GM23338 (cell line): ENCODE results near the gene NPHP1. TPM values are rescaled to one million over a fixed set of nuclear protein-coding genes. Genes with fewer than 3 reads are reported as not detected.

Source experiments
- ATAC-seq: fragments of 200-7000 bp; cut with Tn5 transposase; 3 replicates; pipeline ENCODE4 v1.9.1; 2020
- DNase-seq: peaks from one replicate; pipeline ENCODE4 v3.0.0-alpha.2; 2015; ENCODE audit warnings: low spot score
- H2AFZ ChIP-seq: fragments of 200-600 bp; sonication (generic); 2 replicates; pipeline ENCODE4 v1.8.0; 2016; ENCODE audit warnings: antibody characterized with exemption, mild to moderate bottlenecking, moderate library complexity
- H3F3A ChIP-seq: fragments of 200-600 bp; sonication (generic); replicated peaks from 2 replicates; pipeline ENCODE4 v1.8.0; 2017; ENCODE audit warnings: antibody characterized with exemption, mixed run types, low read depth
- H3K27ac ChIP-seq: fragments of 200-600 bp; sonication (generic); 2 replicates; pipeline ENCODE4 v1.6.1; 2016; ENCODE audit warnings: low read depth
- H3K27me3 ChIP-seq: fragments of 200-600 bp; sonication (generic); 2 replicates; pipeline ENCODE4 v1.8.0; 2016; ENCODE audit warnings: mild to moderate bottlenecking, mixed run types, moderate library complexity; ENCODE audit not compliant: insufficient read depth
- H3K36me3 ChIP-seq: fragments of 200-600 bp; sonication (generic); 2 replicates; pipeline ENCODE4 v1.8.0; 2016; ENCODE audit warnings: mild to moderate bottlenecking; ENCODE audit not compliant: insufficient read depth
- H3K4me1 ChIP-seq: fragments of 200-600 bp; sonication (generic); 2 replicates; pipeline ENCODE4 v1.8.0; 2016; ENCODE audit warnings: mild to moderate bottlenecking, moderate library complexity; ENCODE audit not compliant: insufficient read depth
- H3K4me2 ChIP-seq: fragments of 200-600 bp; sonication (generic); 2 replicates; pipeline ENCODE4 v1.7.1; 2017; ENCODE audit warnings: mixed run types
- H3K4me3 ChIP-seq: fragments of 200-600 bp; sonication (generic); 2 replicates; pipeline ENCODE4 v1.6.1; 2016; ENCODE audit warnings: mixed run types
- H3K79me2 ChIP-seq: fragments of 200-600 bp; sonication (generic); replicated peaks from 2 replicates; pipeline ENCODE4 v1.8.0; 2017; ENCODE audit warnings: mild to moderate bottlenecking; ENCODE audit not compliant: insufficient read depth
- H3K9me2 ChIP-seq: fragments of 200-600 bp; sonication (generic); 2 replicates; pipeline ENCODE4 v1.8.0; 2017; ENCODE audit not compliant: insufficient read depth
- H4K20me1 ChIP-seq: fragments of 200-600 bp; sonication (generic); replicated peaks from 2 replicates; pipeline ENCODE4 v1.8.0; 2017; ENCODE audit warnings: mild to moderate bottlenecking; ENCODE audit not compliant: insufficient read depth
- H3K27ac Mint-ChIP-seq: 2 replicates; pipeline ENCODE4 v1.8.0; 2020; ENCODE audit warnings: inconsistent platforms, mild to moderate bottlenecking, moderate library complexity, mixed read lengths
- H3K27me3 Mint-ChIP-seq: 3 replicates; pipeline ENCODE4 v1.8.0; 2022; ENCODE audit warnings: low read depth, mild to moderate bottlenecking, moderate library complexity, mixed read lengths, inconsistent platforms; ENCODE audit not compliant: insufficient read depth, poor library complexity
- H3K36me3 Mint-ChIP-seq: 3 replicates; pipeline ENCODE4 v1.8.0; 2021; ENCODE audit warnings: low read depth, mild to moderate bottlenecking, inconsistent platforms, moderate library complexity, mixed read lengths
- H3K4me1 Mint-ChIP-seq: 3 replicates; pipeline ENCODE4 v1.8.0; 2020; ENCODE audit warnings: mild to moderate bottlenecking, inconsistent platforms, mixed read lengths
- H3K4me3 Mint-ChIP-seq: 3 replicates; pipeline ENCODE4 v1.8.0; 2021; ENCODE audit warnings: moderate library complexity, mild to moderate bottlenecking, inconsistent platforms, mixed read lengths
- H3K9me3 Mint-ChIP-seq: 3 replicates; pipeline ENCODE4 v1.8.0; 2020; ENCODE audit warnings: moderate library complexity, mild to moderate bottlenecking, inconsistent platforms, mixed read lengths
- CREB1 ChIP-seq: fragments of 250-450 bp; sonication (Bioruptor Pico); IDR thresholded peaks from 2 replicates; pipeline ENCODE4 v1.5.0; 2020; ENCODE audit warnings: low read depth, mild to moderate bottlenecking, moderate library complexity
- CTCF ChIP-seq, 2 experiments: fragments of 200-600 bp in 1 of 2; sonication (generic) in 1 of 2; conservative IDR thresholded peaks; 2 replicates each; pipeline versions ENCODE4 v1.5.1 to v1.6.1; 2016 to 2017; ENCODE audit warnings: antibody characterized with exemption in 2 of 2, low read depth in 2 of 2, mild to moderate bottlenecking in 2 of 2, moderate library complexity in 1 of 2
- EZH2 ChIP-seq: fragments of 200-600 bp; sonication (generic); IDR thresholded peaks from one replicate; pipeline ENCODE4 v1.8.0; 2017; ENCODE audit warnings: antibody characterized with exemption, mild to moderate bottlenecking, low read depth; ENCODE audit not compliant: unreplicated experiment
- EZH2phosphoT487 ChIP-seq: fragments of 200-600 bp; sonication (generic); IDR thresholded peaks from one replicate; pipeline ENCODE4 v1.8.1; 2018; ENCODE audit warnings: antibody characterized with exemption; ENCODE audit not compliant: unreplicated experiment
- JUNB ChIP-seq: IDR thresholded peaks from one replicate; pipeline ENCODE4 v1.6.1; 2016; ENCODE audit warnings: antibody characterized with exemption; ENCODE audit not compliant: unreplicated experiment
- NANOG ChIP-seq: IDR thresholded peaks from 2 replicates; pipeline ENCODE4 v1.6.1; 2016; ENCODE audit warnings: antibody characterized with exemption, borderline replicate concordance
- POLR2AphosphoS5 ChIP-seq: IDR thresholded peaks from 2 replicates; pipeline ENCODE4 v1.6.1; 2016; ENCODE audit warnings: antibody characterized with exemption, low read depth
- STAT1 ChIP-seq: IDR thresholded peaks from one replicate; pipeline ENCODE4 v1.6.1; 2016; ENCODE audit warnings: antibody characterized with exemption; ENCODE audit not compliant: unreplicated experiment
- ZNF114 ChIP-seq: fragments of 250-450 bp; sonication (Bioruptor Pico); IDR thresholded peaks from 2 replicates; pipeline ENCODE4 v1.5.0; 2020; ENCODE audit warnings: mild to moderate bottlenecking, moderate library complexity
- ZNF331 ChIP-seq: fragments of 250-450 bp; sonication (Bioruptor Pico); IDR thresholded peaks from 2 replicates; pipeline ENCODE4 v1.5.0; 2020; ENCODE audit warnings: low read depth, mild to moderate bottlenecking, moderate library complexity
- polyA plus RNA-seq: library from polyadenylated mRNA; unstranded; fragments of >200 nt; fragmentation: Nextera tagmentation; extraction: Ambion mirVana; gene quantifications from 2 replicates; pipeline ENCODE4 v1.2.1, GENCODE V29; 2016
- total RNA-seq: library from RNA; depleted of rRNA; stranded (reverse); fragments of >200 nt; shearing (Covaris generic); gene quantifications from 2 replicates; pipeline ENCODE4 v1.2.3, GENCODE V29; 2014
- TF ChIP-seq, protein P1 (sequence below): IDR thresholded peaks from 2 replicates; pipeline ENCODE4 v1.6.1; 2016; ENCODE audit warnings: antibody characterized with exemption
- TF ChIP-seq, protein P2 (sequence below): fragments of 250-450 bp; sonication (Bioruptor Pico); IDR thresholded peaks from 2 replicates; pipeline ENCODE4 v1.5.0; 2020; ENCODE audit warnings: mild to moderate bottlenecking, moderate library complexity

The NPHP1 gene
- total and polyA plus RNA-seq, 2 experiments from 2014 or later, result 4.6 to 10.0 TPM

DNA sequence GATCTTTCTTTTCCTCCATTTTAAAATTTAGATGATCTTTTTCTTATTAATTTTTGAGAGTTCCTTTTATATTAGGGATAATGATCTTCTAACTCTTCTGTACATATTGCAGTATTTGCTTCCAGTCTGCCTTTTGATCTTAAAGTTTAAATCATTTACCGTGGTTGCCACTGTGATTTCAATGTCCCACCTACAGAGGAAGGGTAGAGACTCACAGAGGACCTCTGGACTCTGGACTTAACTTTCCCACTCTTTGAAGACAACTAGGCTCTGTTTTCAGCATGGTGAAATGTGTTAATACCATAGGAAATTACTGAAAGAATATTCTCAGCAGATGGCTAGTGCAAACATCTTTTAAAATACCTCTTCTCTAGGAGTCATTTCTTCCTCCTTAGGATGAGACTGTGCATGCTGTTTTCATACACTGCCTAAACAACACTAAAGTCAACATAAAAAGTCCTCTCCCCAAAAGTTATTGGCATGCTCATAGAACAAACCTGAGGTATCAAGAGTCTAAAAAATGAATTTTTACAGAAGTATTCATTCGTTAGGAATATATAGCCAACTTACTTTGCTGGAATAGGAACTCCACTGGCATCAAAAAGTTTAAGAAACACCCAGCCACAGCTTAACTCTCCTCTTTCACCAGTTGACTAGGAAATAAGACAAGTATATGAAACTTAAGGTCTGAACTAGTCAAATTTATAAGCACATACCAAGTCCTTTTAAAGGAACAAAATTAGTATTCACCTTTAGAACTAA is 58.4 kb downstream of the NPHP1 start:
- Histone ChIP-seq H3K4me3 (no peak overlapping the region), H2AFZ (no peak overlapping the region), H3K36me3 (no peaks in the 10 kb centered on the region), H3F3A (no peaks in the 10 kb centered on the region), H3K27me3 (no peaks in the 10 kb centered on the region), H3K27ac (no peak overlapping the region), H4K20me1 (no peaks in the 10 kb centered on the region), H3K9me2 (no peaks in the 10 kb centered on the region), H3K4me1 (no peaks in the 10 kb centered on the region), H3K4me2 (no peak overlapping the region), H3K79me2 (no peaks in the 10 kb centered on the region)
- no peaks in the 10 kb centered on the region for H3K4me1 Mint-ChIP-seq
- H3K36me3 Mint-ChIP-seq, result peaks cover 3% of the 10 kb centered on the region
- DNase-seq, result no peak
- ATAC-seq, result no peak
- no peak overlapping the region for H3K27ac Mint-ChIP-seq
- H3K4me3 Mint-ChIP-seq, result no peak overlapping the region
- H3K27me3 Mint-ChIP-seq, result no peaks in the 10 kb centered on the region
- no peak for TF ChIP-seq EZH2
- no peak for TF ChIP-seq ZNF331 (CRISPR knock-in tag)
- H3K9me3 Mint-ChIP-seq, result peaks cover 10% of the 10 kb centered on the region

DNA sequence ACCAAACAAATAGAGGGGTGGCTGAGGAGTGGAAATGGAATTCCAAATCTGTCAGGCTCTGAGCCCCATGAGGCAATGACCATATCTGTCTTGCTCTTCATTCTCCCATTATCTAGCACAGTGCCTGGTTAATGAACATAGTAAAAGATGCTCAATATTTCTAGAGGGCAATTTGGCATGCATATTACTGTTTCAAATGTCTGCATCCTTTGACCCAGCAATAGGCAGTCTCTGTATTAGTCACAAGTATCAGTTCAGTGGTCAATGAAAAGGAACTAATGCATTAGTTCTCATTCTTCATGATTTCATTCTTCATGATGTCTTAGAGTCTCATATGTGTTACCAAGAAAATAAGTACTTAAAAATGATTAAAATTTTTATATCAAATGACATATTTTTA is 60.8 kb downstream of the NPHP1 start:
- Mint-ChIP-seq H3K36me3 (peaks cover 3% of the 10 kb centered on the region), H3K27ac (no peak overlapping the region), H3K4me1 (no peaks in the 10 kb centered on the region), H3K9me3 (peaks cover 10% of the 10 kb centered on the region), H3K4me3 (no peak overlapping the region), H3K27me3 (no peaks in the 10 kb centered on the region)
- no peak overlapping the region for H3K27ac ChIP-seq
- no peaks in the 10 kb centered on the region for H3K4me1 ChIP-seq
- H3K4me2 ChIP-seq, result no peak overlapping the region
- H3K79me2 ChIP-seq, result no peaks in the 10 kb centered on the region
- H3K4me3 ChIP-seq, result no peak overlapping the region
- H3F3A ChIP-seq, result no peaks in the 10 kb centered on the region
- H3K9me2 ChIP-seq, result no peaks in the 10 kb centered on the region
- no peak for DNase-seq
- H4K20me1 ChIP-seq, result no peaks in the 10 kb centered on the region
- ATAC-seq, result no peak
- H3K27me3 ChIP-seq, result no peaks in the 10 kb centered on the region
- no peak overlapping the region for H2AFZ ChIP-seq
- no peaks in the 10 kb centered on the region for H3K36me3 ChIP-seq
- TF ChIP-seq STAT1 (no peak), ZNF114 (no peak), EZH2 (no peak), CREB1 (CRISPR knock-in tag) (no peak), ZNF331 (CRISPR knock-in tag) (no peak), CTCF (conservative IDR thresholded peaks at IDR 0.05; ENCODE audit: low read depth in 2 of 2) (no peak), NANOG (no peak), EZH2phosphoT487 (no peak), JUNB (no peak), POLR2AphosphoS5 (no peak)
- TF ChIP-seq, protein P1, sequence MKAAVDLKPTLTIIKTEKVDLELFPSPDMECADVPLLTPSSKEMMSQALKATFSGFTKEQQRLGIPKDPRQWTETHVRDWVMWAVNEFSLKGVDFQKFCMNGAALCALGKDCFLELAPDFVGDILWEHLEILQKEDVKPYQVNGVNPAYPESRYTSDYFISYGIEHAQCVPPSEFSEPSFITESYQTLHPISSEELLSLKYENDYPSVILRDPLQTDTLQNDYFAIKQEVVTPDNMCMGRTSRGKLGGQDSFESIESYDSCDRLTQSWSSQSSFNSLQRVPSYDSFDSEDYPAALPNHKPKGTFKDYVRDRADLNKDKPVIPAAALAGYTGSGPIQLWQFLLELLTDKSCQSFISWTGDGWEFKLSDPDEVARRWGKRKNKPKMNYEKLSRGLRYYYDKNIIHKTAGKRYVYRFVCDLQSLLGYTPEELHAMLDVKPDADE, result no peak
- TF ChIP-seq, protein P2, sequence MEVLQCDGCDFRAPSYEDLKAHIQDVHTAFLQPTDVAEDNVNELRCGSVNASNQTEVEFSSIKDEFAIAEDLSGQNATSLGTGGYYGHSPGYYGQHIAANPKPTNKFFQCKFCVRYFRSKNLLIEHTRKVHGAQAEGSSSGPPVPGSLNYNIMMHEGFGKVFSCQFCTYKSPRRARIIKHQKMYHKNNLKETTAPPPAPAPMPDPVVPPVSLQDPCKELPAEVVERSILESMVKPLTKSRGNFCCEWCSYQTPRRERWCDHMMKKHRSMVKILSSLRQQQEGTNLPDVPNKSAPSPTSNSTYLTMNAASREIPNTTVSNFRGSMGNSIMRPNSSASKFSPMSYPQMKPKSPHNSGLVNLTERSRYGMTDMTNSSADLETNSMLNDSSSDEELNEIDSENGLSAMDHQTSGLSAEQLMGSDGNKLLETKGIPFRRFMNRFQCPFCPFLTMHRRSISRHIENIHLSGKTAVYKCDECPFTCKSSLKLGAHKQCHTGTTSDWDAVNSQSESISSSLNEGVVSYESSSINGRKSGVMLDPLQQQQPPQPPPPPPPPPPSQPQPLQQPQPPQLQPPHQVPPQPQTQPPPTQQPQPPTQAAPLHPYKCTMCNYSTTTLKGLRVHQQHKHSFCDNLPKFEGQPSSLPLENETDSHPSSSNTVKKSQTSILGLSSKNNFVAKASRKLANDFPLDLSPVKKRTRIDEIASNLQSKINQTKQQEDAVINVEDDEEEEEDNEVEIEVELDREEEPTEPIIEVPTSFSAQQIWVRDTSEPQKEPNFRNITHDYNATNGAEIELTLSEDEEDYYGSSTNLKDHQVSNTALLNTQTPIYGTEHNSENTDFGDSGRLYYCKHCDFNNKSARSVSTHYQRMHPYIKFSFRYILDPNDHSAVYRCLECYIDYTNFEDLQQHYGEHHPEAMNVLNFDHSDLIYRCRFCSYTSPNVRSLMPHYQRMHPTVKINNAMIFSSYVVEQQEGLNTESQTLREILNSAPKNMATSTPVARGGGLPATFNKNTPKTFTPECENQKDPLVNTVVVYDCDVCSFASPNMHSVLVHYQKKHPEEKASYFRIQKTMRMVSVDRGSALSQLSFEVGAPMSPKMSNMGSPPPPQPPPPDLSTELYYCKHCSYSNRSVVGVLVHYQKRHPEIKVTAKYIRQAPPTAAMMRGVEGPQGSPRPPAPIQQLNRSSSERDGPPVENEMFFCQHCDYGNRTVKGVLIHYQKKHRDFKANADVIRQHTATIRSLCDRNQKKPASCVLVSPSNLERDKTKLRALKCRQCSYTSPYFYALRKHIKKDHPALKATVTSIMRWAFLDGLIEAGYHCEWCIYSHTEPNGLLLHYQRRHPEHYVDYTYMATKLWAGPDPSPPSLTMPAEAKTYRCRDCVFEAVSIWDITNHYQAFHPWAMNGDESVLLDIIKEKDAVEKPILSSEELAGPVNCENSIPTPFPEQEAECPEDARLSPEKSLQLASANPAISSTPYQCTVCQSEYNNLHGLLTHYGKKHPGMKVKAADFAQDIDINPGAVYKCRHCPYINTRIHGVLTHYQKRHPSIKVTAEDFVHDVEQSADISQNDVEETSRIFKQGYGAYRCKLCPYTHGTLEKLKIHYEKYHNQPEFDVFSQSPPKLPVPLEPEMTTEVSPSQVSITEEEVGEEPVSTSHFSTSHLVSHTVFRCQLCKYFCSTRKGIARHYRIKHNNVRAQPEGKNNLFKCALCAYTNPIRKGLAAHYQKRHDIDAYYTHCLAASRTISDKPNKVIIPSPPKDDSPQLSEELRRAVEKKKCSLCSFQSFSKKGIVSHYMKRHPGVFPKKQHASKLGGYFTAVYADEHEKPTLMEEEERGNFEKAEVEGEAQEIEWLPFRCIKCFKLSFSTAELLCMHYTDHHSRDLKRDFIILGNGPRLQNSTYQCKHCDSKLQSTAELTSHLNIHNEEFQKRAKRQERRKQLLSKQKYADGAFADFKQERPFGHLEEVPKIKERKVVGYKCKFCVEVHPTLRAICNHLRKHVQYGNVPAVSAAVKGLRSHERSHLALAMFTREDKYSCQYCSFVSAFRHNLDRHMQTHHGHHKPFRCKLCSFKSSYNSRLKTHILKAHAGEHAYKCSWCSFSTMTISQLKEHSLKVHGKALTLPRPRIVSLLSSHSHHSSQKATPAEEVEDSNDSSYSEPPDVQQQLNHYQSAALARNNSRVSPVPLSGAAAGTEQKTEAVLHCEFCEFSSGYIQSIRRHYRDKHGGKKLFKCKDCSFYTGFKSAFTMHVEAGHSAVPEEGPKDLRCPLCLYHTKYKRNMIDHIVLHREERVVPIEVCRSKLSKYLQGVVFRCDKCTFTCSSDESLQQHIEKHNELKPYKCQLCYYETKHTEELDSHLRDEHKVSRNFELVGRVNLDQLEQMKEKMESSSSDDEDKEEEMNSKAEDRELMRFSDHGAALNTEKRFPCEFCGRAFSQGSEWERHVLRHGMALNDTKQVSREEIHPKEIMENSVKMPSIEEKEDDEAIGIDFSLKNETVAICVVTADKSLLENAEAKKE (CRISPR knock-in tag), result no peak
